IPS-15b (cell line): ENCODE results near the gene WFIKKN1.
"Not testable (repeated sequence)": the region's sequence is repeated elsewhere in the genome, so short reads cannot be mapped to it uniquely, and the experiment has no call there.

Source experiments
- H3K27me3 ChIP-seq: one replicate; pipeline ENCODE4 v1.6.1; 2013; ENCODE audit warnings: low read length; ENCODE audit not compliant: control insufficient read depth, insufficient read depth
- H3K36me3 ChIP-seq: one replicate; pipeline ENCODE4 v1.6.1; 2013; ENCODE audit warnings: low read length; ENCODE audit not compliant: control insufficient read depth, insufficient read depth
- H3K4me1 ChIP-seq: one replicate; pipeline ENCODE4 v1.6.1; 2013; ENCODE audit warnings: mild to moderate bottlenecking, low read length; ENCODE audit not compliant: control insufficient read depth, insufficient read depth
- H3K4me3 ChIP-seq: one replicate; pipeline ENCODE4 v1.5.1; 2013; ENCODE audit warnings: low read depth, low read length
- H3K9ac ChIP-seq: one replicate; pipeline ENCODE4 v1.6.1; 2013; ENCODE audit warnings: low read depth, mild to moderate bottlenecking, low read length
- H3K9me3 ChIP-seq: one replicate; pipeline ENCODE4 v1.6.1; 2013; ENCODE audit warnings: mild to moderate bottlenecking, low read length; ENCODE audit not compliant: control insufficient read depth, insufficient read depth

Gene WFIKKN1

DNA sequence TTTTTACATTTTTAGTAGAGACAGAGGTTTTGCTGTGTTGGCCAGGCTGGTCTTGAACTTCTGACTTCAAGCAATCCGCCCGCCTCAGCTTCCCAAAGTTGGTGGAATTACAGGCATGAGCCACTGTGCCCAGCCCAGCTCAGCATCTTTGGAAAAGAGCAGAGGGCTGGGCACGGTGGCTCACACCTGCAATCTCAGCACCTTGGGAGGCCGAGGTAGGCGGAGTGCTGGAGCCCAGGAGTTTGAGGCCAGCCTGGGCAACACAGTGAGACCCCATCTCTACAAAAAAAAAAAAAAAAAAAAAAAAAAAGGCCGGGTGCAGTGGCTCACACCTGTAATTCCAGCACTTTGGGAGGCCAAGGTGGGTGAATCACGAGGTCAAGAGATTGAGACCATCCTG is 33.1 kb upstream of the WFIKKN1 start:
- H3K36me3 ChIP-seq = peaks cover 12% of the 10 kb centered on the region
- H3K4me1 ChIP-seq, H3K9ac ChIP-seq, H3K27me3 ChIP-seq, H3K4me3 ChIP-seq, H3K9me3 ChIP-seq: not testable (repeated sequence)

DNA sequence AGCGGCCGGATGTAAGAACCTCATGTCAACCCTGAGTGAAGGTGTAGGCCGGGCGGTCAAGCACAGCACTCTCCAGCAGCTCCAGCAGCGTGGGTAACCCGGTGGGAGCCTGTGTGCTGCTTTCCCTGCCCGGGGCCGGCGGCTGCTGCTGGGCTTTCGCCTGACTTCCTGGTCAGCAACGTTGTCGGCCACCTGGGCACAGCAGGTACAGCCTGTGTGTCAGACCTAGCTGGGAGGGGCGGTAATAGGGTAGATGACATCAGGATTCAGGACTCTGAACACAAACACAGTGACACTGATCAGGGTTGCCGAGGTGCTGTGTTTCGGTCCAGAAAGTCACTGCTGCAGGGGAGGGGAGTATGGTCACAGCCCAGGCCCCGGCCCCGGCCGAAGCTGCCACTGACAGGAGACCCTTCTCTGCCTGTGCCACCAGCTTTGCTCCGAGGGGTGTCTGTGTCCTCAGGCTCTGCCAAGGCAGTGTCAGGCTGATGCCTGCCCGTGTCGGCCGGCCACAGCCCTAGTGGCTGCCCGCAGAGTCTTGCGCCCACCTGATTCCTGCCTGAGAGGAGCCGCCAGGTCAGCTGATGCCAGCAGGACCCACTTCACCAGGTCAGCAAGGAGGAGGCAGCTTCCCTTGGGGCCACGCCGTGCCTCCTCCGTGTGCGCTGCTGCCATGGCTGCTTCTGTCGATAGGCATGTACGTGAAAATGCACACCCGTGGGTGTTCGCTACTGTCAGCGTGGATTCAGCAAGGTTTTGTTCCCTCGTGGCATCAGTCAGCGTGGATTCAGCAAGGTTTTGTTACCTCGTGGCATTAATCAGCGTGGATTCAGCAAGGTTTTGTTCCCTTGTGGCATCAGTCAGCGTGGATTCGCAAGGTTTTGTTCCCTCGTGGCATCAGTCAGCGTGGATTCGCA is 31.7 kb upstream of the WFIKKN1 start:
- no peaks in the 10 kb centered on the region for H3K27me3 ChIP-seq

DNA sequence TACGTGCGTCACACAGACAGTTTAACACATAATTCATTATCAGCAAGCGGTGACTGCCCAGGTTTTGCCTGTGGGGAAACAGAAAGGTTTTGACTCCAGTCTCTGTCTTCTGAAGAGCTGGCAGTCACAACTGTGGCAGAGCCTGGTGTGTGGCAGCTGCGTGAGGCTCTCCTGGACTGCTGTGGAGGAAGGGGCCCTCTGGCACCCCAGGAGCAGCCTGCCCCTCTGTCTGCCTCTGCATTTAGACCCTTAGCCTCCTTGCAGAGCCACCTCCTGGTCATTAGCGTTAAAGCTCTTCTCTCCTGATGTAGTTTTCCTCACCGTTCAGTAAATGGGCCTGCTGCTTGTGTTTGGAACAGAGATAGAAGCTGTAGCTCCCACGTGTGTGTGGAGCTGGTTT is 30.0 kb upstream of the WFIKKN1 start:
- Histone ChIP-seq H3K4me1 (no peaks in the 10 kb centered on the region), H3K9ac (no peak overlapping the region), H3K4me3 (no peak overlapping the region), H3K27me3 (no peaks in the 10 kb centered on the region), H3K9me3 (no peaks in the 10 kb centered on the region), H3K36me3 (peaks cover 9% of the 10 kb centered on the region)

More for the DNA sequence above, 31.7 kb upstream of the WFIKKN1 start:
- Histone ChIP-seq H3K36me3 (peaks cover 9% of the 10 kb centered on the region), H3K9ac (no peak overlapping the region), H3K4me3 (no peak overlapping the region), H3K4me1 (no peaks in the 10 kb centered on the region), H3K9me3 (no peaks in the 10 kb centered on the region)

DNA sequence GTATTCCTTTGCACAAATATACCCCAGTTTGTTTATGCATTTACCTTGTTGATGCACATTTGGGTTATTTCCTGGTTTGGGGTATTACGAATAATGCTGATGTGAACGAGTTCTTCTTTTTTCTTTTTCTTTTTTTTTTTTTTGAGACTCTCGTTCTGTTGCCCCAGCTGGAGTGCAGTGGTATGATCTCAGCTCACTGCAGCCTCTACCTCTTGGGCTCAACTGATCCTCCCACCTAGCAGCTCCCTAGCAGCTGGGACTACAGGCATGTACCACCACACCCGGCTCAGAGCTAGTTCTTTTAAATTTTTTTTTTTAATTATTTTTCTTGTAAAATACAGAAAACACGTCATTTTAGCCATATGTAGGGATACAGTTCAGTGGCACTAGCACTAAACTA is 26.9 kb upstream of the WFIKKN1 start:
- H3K9ac ChIP-seq = no peak overlapping the region
- H3K27me3 ChIP-seq = no peaks in the 10 kb centered on the region
- H3K9me3 ChIP-seq = no peaks in the 10 kb centered on the region
- H3K36me3 ChIP-seq = peaks cover 8% of the 10 kb centered on the region
- no peak overlapping the region for H3K4me3 ChIP-seq
- H3K4me1 ChIP-seq = no peaks in the 10 kb centered on the region

DNA sequence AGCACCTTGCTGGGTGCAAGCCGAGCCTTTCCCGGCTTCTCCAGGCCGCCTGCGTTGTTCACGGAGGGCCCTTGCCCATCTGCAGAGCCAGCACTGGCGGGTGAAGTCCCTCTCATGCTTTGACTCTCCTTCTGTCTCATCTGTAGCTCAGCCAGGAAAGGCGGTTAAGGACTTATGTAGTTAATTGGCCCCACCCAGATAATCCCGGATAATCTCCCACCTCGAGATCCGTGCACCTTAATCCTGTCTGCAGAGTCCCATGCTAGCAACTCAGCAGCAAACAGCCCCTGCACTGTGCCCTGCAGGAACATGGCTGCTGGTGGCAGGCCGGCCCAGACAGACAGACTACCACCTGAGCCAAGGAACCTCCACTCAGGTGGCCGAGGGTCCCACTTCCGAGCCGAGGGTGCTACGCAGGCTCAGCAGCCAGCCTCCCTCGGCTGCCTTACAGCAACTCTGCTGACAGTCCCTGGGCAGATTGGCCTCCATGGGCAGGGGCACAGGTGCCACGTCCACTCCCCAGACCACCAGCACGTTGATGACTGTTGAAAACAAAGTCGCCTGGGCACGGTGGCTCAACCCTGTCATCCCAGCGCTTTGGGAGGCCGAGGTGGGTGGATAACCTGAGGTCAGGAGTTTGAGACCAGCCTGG is 24.0 kb upstream of the WFIKKN1 start:
- Histone ChIP-seq H3K9me3 (no peaks in the 10 kb centered on the region), H3K9ac (no peak overlapping the region), H3K4me1 (no peaks in the 10 kb centered on the region), H3K27me3 (no peaks in the 10 kb centered on the region), H3K4me3 (no peak overlapping the region), H3K36me3 (no peaks in the 10 kb centered on the region)

DNA sequence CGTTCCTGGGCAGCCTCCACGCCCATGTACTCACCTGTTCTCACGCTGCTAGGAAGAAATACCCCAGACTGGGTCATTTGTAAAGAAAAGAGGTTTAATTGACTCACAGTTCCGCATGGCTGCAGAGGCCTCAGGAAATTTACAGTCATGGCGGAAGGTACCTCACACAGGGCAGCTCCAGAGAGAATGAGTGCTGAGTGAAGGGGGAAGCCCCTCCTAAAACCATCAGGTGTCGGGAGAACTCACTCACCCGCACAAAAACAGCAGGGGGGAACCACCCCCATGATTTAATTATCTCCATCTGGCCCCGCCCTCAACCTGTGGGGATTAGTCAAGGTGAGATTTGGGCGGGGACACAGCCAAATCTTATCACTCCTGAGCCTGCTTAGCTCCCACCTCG is 22.8 kb upstream of the WFIKKN1 start:
- Histone ChIP-seq H3K27me3 (no peaks in the 10 kb centered on the region), H3K4me3 (no peak overlapping the region), H3K4me1 (no peaks in the 10 kb centered on the region), H3K9ac (no peak overlapping the region), H3K36me3 (no peaks in the 10 kb centered on the region), H3K9me3 (no peaks in the 10 kb centered on the region)

DNA sequence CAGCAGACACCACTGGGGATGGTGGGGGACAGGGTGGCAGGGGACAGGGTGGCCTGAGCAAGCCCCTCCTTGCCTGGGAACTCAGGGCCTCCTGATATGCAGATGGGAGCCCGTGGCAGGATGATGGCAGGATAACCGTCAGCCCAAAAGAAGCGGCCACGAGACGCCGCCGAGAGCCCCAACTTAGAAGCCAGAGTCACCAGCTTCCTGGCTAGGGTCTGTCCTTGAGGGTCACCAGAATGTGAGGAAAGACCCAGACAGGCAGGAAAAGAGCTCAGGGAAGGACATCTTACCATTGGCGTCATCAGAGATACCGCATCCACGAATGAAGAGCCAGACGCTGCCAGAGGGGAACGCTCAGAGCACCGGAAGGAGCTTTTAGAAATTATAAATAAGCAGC is 21.5 kb upstream of the WFIKKN1 start:
- H3K27me3 ChIP-seq = no peaks in the 10 kb centered on the region
- H3K36me3 ChIP-seq = no peaks in the 10 kb centered on the region
- no peaks in the 10 kb centered on the region for H3K4me1 ChIP-seq
- no peak overlapping the region for H3K9ac ChIP-seq
- H3K4me3 ChIP-seq = no peak overlapping the region
- H3K9me3 ChIP-seq = no peaks in the 10 kb centered on the region

DNA sequence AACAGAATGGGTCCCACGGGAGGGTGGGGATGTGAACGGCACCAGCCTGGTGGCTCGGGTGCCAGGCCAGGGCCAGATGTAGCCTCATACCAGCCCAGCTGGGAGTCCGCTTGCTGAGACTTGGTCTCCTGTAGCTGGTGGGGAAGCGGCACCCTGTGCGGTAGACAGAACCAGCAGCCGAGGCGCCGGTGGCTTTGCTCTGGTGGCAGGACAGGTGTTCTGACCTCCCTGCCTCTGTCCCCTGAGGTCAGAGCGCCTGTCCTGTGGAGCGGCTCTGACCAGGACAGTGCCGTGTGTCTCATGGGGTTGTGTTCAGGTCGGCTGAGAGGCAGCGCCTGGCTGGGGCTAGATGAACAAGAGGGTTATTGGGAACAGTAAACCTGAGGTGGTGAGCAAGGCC is 20.8 kb upstream of the WFIKKN1 start:
- H3K27me3 ChIP-seq = no peaks in the 10 kb centered on the region
- no peaks in the 10 kb centered on the region for H3K36me3 ChIP-seq
- no peak overlapping the region for H3K4me3 ChIP-seq
- H3K4me1 ChIP-seq = no peaks in the 10 kb centered on the region
- H3K9ac ChIP-seq = no peak overlapping the region
- H3K9me3 ChIP-seq = no peaks in the 10 kb centered on the region

DNA sequence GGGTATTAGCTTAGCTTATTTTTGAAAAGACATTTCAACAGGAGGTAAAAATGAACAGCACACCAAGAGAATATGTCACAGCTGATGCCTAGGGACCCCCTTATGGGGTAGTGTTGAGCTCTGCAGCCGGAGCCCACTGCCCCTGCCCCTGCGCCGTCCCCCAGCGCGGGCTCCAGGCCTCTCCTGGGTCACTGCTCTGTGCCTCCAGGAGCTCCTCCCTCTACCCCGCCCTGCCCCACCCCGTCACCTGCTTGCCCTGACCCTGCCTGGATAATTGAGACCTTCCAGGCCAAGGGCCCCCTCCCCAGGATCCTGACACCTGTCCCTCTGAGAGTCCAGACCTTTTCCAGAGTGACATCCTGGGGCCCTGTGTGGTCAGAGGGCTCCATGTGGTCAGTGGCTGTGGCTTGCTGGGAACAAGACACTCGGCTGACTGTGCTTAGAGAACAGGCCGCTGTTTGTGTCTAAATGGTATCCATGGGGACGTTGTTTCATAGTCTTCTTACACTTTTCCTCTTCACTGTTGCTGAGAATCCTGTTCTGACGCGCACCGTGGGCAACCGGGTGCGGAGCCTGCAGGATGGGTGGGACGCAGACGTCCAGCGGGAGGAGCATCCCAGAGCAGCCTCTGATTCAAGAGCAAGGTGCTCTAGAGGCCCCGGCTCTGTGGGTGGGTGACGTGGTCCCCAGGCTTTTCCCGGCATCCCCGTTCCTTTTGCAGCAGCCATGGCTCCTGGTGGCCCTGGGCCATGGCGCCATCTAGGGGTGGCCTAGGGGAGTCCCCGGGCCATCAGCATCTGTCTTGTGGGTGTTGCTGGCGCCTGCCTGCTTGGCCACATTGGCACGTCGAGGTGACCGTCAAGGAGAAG is 20.0 kb upstream of the WFIKKN1 start:
- Histone ChIP-seq H3K9ac (no peak overlapping the region), H3K9me3 (no peaks in the 10 kb centered on the region), H3K4me3 (no peak overlapping the region), H3K27me3 (no peaks in the 10 kb centered on the region), H3K4me1 (no peaks in the 10 kb centered on the region), H3K36me3 (no peaks in the 10 kb centered on the region)

DNA sequence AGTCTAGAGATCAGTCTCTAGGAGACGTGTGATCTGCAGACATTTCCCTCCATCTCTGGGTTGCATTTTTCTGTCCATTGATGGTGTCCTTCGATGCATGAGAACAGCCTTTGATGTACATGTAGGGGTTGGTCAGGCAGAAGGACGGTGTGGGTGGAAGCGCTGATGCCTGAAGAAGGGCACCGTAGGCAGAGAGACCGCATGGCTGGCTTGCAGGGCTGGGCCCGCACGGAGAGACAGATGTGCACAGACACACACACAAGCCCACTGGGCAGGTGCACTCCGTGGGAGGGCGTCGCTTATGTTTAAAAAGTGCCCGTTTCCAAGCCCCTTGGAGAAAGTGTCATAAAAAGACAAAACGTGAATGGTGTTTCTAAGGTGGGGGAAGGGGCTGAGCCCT is 15.7 kb upstream of the WFIKKN1 start:
- Histone ChIP-seq H3K36me3 (no peaks in the 10 kb centered on the region), H3K4me3 (no peak overlapping the region), H3K27me3 (no peaks in the 10 kb centered on the region), H3K4me1 (no peaks in the 10 kb centered on the region), H3K9me3 (no peaks in the 10 kb centered on the region), H3K9ac (no peak overlapping the region)

DNA sequence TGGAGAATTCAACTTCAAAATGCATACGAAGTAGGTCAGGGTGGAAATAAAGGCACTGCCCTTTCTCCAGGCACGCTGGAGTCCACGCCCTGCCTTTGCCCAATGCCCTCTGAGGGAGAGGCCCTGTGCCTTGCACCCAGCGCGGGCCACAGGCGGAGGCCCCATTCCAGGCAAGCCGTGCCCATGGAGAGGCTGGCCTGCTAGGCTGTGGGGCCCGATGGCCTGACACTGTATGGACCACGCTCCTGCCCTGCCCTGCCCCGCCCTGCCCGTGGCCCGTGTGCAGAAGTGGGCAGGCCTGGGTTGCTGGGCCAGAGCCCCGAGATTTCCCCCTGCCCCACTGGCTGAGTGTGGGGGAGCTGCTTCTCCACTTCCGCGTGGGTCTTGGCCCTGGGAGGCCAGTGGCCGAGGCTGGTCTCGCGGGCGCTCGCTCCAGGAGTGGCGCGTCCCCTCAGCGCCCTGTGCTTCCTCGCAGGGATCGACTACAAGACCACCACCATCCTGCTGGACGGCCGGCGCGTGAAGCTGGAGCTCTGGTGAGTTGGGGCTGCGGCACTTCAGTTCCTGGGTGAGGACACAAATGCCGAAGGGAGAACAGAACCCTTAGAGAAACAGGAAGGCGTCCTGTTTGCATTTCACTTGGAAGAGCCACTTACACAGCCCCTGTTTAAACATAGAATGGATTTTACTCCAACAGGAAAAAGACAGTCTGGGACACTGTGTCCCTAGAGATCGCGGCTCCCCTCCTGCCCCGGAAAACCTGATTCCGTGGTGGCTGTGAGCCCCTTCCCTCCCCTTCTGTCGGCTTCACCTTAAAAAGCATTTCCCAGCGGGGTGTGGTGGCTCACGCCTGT is 13.8 kb upstream of the WFIKKN1 start:
- no peaks in the 10 kb centered on the region for H3K9me3 ChIP-seq
- no peak overlapping the region for H3K4me3 ChIP-seq
- H3K36me3 ChIP-seq = no peaks in the 10 kb centered on the region
- no peaks in the 10 kb centered on the region for H3K4me1 ChIP-seq
- no peaks in the 10 kb centered on the region for H3K27me3 ChIP-seq
- H3K9ac ChIP-seq = no peak overlapping the region
